HepG2 (cell line): ENCODE data around the gene ZNF384. TPM values are rescaled to one million over a fixed set of nuclear protein-coding genes. Genes with fewer than 3 reads are reported as not detected.
A peak's percentile ranks its signal among the peaks of the same experiment; 100 is the strongest.

Experiments used
- ATAC-seq: fragments of 200-7000 bp; cut with Tn5 transposase; 3 replicates; pipeline ENCODE4 v1.9.1; 2020; ENCODE audit warnings: mild to moderate bottlenecking, moderate library complexity
- BruUV-seq: library from RNA; stranded (reverse); fragments of 400-500 nt; replicated peaks from 2 replicates; lab custom pipeline; 2021; lab: Mats Ljungman, UMichigan
- CTCF ChIA-PET: fragments of 300-600 bp; formaldehyde crosslinking; extraction: SDS; loops from one replicate; lab custom pipeline; 2021; ENCODE audit warnings: low total read pairs, inconsistent platforms, low intra/inter-chr PET ratio; lab: Yijun Ruan, JAX
- POLR2A ChIA-PET: fragments of 350-600 bp; sonication (Branson Sonifier 250); formaldehyde crosslinking; loops from one replicate; lab custom pipeline; 2020; ENCODE audit warnings: antibody characterized with exemption, inconsistent platforms; lab: Yijun Ruan, JAX
- DNase-seq: peaks from one replicate; pipeline ENCODE4 v3.0.0-alpha.2; 2015; ENCODE audit warnings: low spot score
- FAIRE-seq: peaks from 3 replicates; lab custom pipeline; 2011; peaks lifted over from hg19 to GRCh38; lab: Jason Lieb, UNC
- H2AFZ ChIP-seq: one replicate; pipeline ENCODE4 v1.6.1; 2011; ENCODE audit warnings: low read length, inconsistent platforms
- H3K27ac ChIP-seq: fragments of 300-600 bp; 3 replicates; pipeline ENCODE4 v1.8.0; 2011; ENCODE audit warnings: mixed run types, mild to moderate bottlenecking, mixed read lengths, low read length, inconsistent platforms; ENCODE audit not compliant: insufficient read depth; ENCODE audit errors: extremely low read length
- H3K27me3 ChIP-seq, 2 experiments: fragments of 200-600 bp in 1 of 2; 2 replicates in 1 of 2; 3 replicates in 1 of 2; pipeline versions ENCODE4 v1.6.0 to v1.8.0; 2011; ENCODE audit warnings: low read length in 2 of 2, mild to moderate bottlenecking in 2 of 2, moderate library complexity in 2 of 2, inconsistent platforms in 1 of 2; ENCODE audit not compliant: insufficient read depth in 2 of 2, control insufficient read depth in 1 of 2
- H3K36me3 ChIP-seq, 2 experiments: fragments of 200-600 bp in 1 of 2; replicated peaks in 1 of 2; 2 replicates in 1 of 2; 3 replicates in 1 of 2; pipeline versions ENCODE4 v1.5.1 to v1.8.0; 2011; ENCODE audit warnings: low read length in 2 of 2, inconsistent platforms in 1 of 2; ENCODE audit not compliant: insufficient read depth in 2 of 2, control insufficient read depth in 1 of 2
- H3K4me1 ChIP-seq: 2 replicates; pipeline ENCODE4 v1.5.1; 2012; ENCODE audit warnings: low read length, inconsistent platforms; ENCODE audit not compliant: insufficient read depth
- H3K4me2 ChIP-seq: 2 replicates; pipeline ENCODE4 v1.6.0; 2011; ENCODE audit warnings: low read depth, low read length, inconsistent platforms
- H3K4me3 ChIP-seq, 3 experiments: fragments of 200-600 bp in 1 of 3; sonication (generic), shearing (Covaris generic) in 1 of 3; replicated peaks in 1 of 3; 2 replicates each; pipeline ENCODE4 v1.5.1; 2011 to 2016; ENCODE audit warnings: low read length in 3 of 3, inconsistent platforms in 2 of 3, low read depth in 2 of 3, mild to moderate bottlenecking in 2 of 3, control low read depth in 1 of 3, mixed read lengths in 1 of 3; ENCODE audit not compliant: insufficient read depth in 1 of 3
- H3K79me2 ChIP-seq: one replicate; pipeline ENCODE4 v1.6.1; 2011; ENCODE audit warnings: low read length, inconsistent platforms; ENCODE audit not compliant: insufficient read depth
- H3K9ac ChIP-seq: 2 replicates; pipeline ENCODE4 v1.6.0; 2011; ENCODE audit warnings: mild to moderate bottlenecking, low read depth, low read length, inconsistent platforms; ENCODE audit not compliant: insufficient read depth
- H3K9me3 ChIP-seq: 2 replicates; pipeline ENCODE4 v1.5.1; 2012; ENCODE audit warnings: mild to moderate bottlenecking, low read length
- H4K20me1 ChIP-seq: 2 replicates; pipeline ENCODE4 v1.6.0; 2011; ENCODE audit warnings: inconsistent platforms, mild to moderate bottlenecking, low read length, moderate library complexity; ENCODE audit not compliant: insufficient read depth
- MLLT10 ChIP-seq: sonication (generic); formaldehyde crosslinking; IDR thresholded peaks from 2 replicates; pipeline ENCODE4 v1.4.0; 2020; ENCODE audit warnings: missing genetic modification reagents
- PPARG ChIP-seq: conservative IDR thresholded peaks from 2 replicates; pipeline ENCODE4 v1.6.1; 2016; ENCODE audit warnings: missing biosample characterization, missing genetic modification reagents
- SMAD3 ChIP-seq: sonication (generic); formaldehyde crosslinking; IDR thresholded peaks from 2 replicates; pipeline ENCODE4 v1.4.0; 2020; ENCODE audit warnings: missing genetic modification reagents
- ZNF180 ChIP-seq: sonication (generic); formaldehyde crosslinking; IDR thresholded peaks from 2 replicates; pipeline ENCODE4 v1.4.0; 2020; ENCODE audit warnings: low read depth, missing genetic modification reagents, borderline replicate concordance
- ZSCAN29 ChIP-seq: sonication (generic); formaldehyde crosslinking; conservative IDR thresholded peaks from 2 replicates; pipeline ENCODE4 v1.4.0; 2020; ENCODE audit warnings: mild to moderate bottlenecking, missing genetic modification reagents
- WGBS: methylation state at CpG from one replicate; pipeline ENCODE4 v1.1.6; 2017; ENCODE audit warnings: low lambda C conversion rate; 5-methylcytosine and 5-hydroxymethylcytosine counted together
- in situ Hi-C: cut with HindIII; loops from 2 replicates; pipeline ENCODE4 v1.10.0; 2017; ENCODE audit warnings: low pct_unique_long_range_greater_than_20kb; ENCODE audit not compliant: extremely low pct_ligation_motif_present
- intact Hi-C: fragments of 100-400 bp; cut with micrococcal nuclease; formaldehyde crosslinking; loops from one replicate; pipeline ENCODE4 v1.10.0; 2022; ENCODE audit not compliant: unreplicated experiment
- polyA plus RNA-seq, 8 experiments: library from polyadenylated mRNA; depleted of rRNA in 3 of 8; stranded (reverse) in 7 of 8; unstranded in 1 of 8; fragments of >200 nt; fragmentation: Illumina TruSeq in 4 of 8; extraction: Trizol in 4 of 8; gene quantifications; 2 replicates each; pipeline versions ENCODE4 v1.2.1 to v1.2.3, GENCODE V29; 2011 to 2016; ENCODE audit warnings: low read depth in 4 of 8, missing spikeins in 1 of 8, mixed read lengths in 1 of 8; ENCODE audit not compliant: insufficient read depth in 1 of 8
- total RNA-seq, 5 experiments: library from RNA; depleted of rRNA; stranded (reverse); fragments of >200 nt; fragmentation: Illumina TruSeq; extraction: Trizol; gene quantifications; 2 replicates each; pipeline ENCODE4 v1.2.3, GENCODE V29; 2016; ENCODE audit warnings: low read depth in 1 of 5
- TF ChIP-seq, protein P1 (sequence below): sonication (generic); formaldehyde crosslinking; IDR thresholded peaks from 2 replicates; pipeline ENCODE4 v1.4.0; 2020; ENCODE audit warnings: mild to moderate bottlenecking, missing genetic modification reagents
- TF ChIP-seq, protein P2 (sequence below): sonication (generic); formaldehyde crosslinking; IDR thresholded peaks from 2 replicates; pipeline ENCODE4 v1.8.0; 2022; ENCODE audit warnings: missing genetic modification reagents, low read depth, mild to moderate bottlenecking, borderline replicate concordance

Gene ZNF384
- total and polyA plus RNA-seq, 2 of the 13 experiments (the other 11 are each of a cell fraction or from before 2014, with no cell fraction given) = 23.6 to 55.3 TPM

DNA sequence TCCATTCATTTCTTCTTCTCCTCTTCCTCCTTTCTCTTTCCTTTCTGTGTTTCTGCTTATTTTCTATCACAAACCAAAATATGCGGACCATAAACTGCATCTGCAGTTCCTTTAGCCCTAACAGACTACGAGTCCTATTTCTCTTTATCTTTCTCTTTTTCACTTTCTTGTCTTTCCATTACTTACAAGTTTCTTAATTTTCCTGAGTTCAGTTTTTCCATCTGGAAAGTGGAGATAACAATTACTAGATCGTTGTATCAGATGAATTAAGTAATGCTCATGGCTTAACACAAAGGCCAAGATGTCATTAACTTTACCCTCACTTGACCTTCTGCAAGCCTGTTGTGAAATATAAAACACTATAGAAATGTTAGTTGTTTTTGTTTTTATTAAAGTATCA, 33.7 kb upstream of the ZNF384 start:
- H3K4me2 ChIP-seq = peak overlapping the region; percentile 83
- no peak for ATAC-seq
- DNase-seq = no peak
- H3K9me3 ChIP-seq = no peaks in the 10 kb centered on the region
- intact Hi-C loops = no loop called here
- ChIA-PET CTCF (no interaction called here), POLR2A (interaction anchor here (1.0 to 2.6 kb wide), 13 partner anchors 14 to 387 kb away, joined by 3 to 111 read pairs (median 9); partner anchors contain the start of genes CDCA3, MLF2, PTMS and USP5)
- no peak overlapping the region for H2AFZ ChIP-seq
- peaks cover 0 to under 1% of the 10 kb centered on the region in 2 experiments; a peak in 1 of 5 replicates for H3K36me3 ChIP-seq
- in situ Hi-C loops = no loop called here
- BruUV-seq = no TSS peak
- peaks cover 3% of the 10 kb centered on the region for H3K79me2 ChIP-seq
- H3K9ac ChIP-seq = peak overlapping the region; percentile 85; the same call in 1 of the 2 replicates
- FAIRE-seq = no peak
- H3K27me3 ChIP-seq = no peaks in the 10 kb centered on the region
- WGBS = 65% methylated on average over 3 of the region's 3 CpGs
- H3K4me1 ChIP-seq = peaks cover 31% of the 10 kb centered on the region
- TF ChIP-seq SMAD3 = no peak
- TF ChIP-seq, protein P1, sequence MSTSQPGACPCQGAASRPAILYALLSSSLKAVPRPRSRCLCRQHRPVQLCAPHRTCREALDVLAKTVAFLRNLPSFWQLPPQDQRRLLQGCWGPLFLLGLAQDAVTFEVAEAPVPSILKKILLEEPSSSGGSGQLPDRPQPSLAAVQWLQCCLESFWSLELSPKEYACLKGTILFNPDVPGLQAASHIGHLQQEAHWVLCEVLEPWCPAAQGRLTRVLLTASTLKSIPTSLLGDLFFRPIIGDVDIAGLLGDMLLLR (CRISPR knock-in tag) = no peak
- TF ChIP-seq ZNF180 (CRISPR knock-in tag) = no peak
- TF ChIP-seq, protein P2, sequence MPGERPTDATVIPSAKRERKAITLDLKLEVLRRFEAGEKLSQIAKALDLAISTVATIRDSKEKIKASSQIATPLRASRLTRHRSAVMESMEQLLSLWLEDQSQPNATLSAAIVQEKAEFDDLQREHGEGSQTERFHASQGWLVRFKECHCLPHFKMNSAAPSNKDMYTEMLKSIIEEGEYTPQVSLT (CRISPR knock-in tag) = no peak
- no peak for TF ChIP-seq ZSCAN29 (CRISPR knock-in tag)
- no peak for TF ChIP-seq MLLT10
- no peak for TF ChIP-seq PPARG
- no peak overlapping the region for H3K27ac ChIP-seq
- H3K4me3 ChIP-seq = peak overlapping the region in 2 of 3 experiments; percentile 74 to 93; a peak in 3 of 6 replicates
- no peaks in the 10 kb centered on the region for H4K20me1 ChIP-seq
